ENCODE data around the gene MIB1. TPM values are rescaled to one million over a fixed set of nuclear protein-coding genes. Genes with fewer than 3 reads are reported as not detected.
"Not testable (repeated sequence)": the region's sequence is repeated elsewhere in the genome, so short reads cannot be mapped to it uniquely, and the experiment has no call there.

MIB1 gene
- total RNA-seq, 1 donor from 2014 or later = 228 TPM

GRCh38 chr18:21703241-21703820, 37.3 kb upstream of the MIB1 start:
- H3K4me1 Mint-ChIP-seq (ENCODE audit: low read depth, unreplicated experiment) = peaks cover 12% of the 10 kb centered on the region
- peak overlapping the region; percentile 90 for H3K4me3 Mint-ChIP-seq (ENCODE audit: unreplicated experiment)
- H3K27me3 Mint-ChIP-seq (ENCODE audit: unreplicated experiment) = peaks cover 7% of the 10 kb centered on the region
- peak overlapping the region; percentile 38 for H3K27ac Mint-ChIP-seq (ENCODE audit: unreplicated experiment)
- H3K36me3 Mint-ChIP-seq (ENCODE audit: unreplicated experiment) = no peaks in the 10 kb centered on the region
- no peak for TF ChIP-seq CTCF (IDR thresholded peaks at IDR 0.05; ENCODE audit: partially characterized antibody, unreplicated experiment)
- peaks cover 10% of the 10 kb centered on the region for H3K9me3 Mint-ChIP-seq (ENCODE audit: unreplicated experiment)
- no peak for DNase-seq

- peak within 1 kb of the TSS; percentile 90 for H3K4me3 Mint-ChIP-seq (ENCODE audit: unreplicated experiment)
- H3K9me3 Mint-ChIP-seq (ENCODE audit: unreplicated experiment) = peaks cover 8% of the 10 kb centered on the region
- DNase-seq = peak; percentile 92
- peaks cover 12% of the 10 kb centered on the region for H3K4me1 Mint-ChIP-seq (ENCODE audit: low read depth, unreplicated experiment)
- no peak within 1 kb of the TSS for H3K27ac Mint-ChIP-seq (ENCODE audit: unreplicated experiment)
- no peaks in the 10 kb centered on the region for H3K36me3 Mint-ChIP-seq (ENCODE audit: unreplicated experiment)
- peak; percentile 58 for TF ChIP-seq CTCF (IDR thresholded peaks at IDR 0.05; ENCODE audit: partially characterized antibody, unreplicated experiment)
- peaks cover 9% of the 10 kb centered on the region for H3K27me3 Mint-ChIP-seq (ENCODE audit: unreplicated experiment)
Measured at GRCh38 chr18:21704603-21705364, 35.8 kb upstream of the MIB1 start, which contains the start of gene ABHD3. Gene ABHD3, minus strand, starts transcription at chr18:21704774. Its CDS starts 109 bp downstream, at chr18:21704665.

GRCh38 chr18:21706386-21706865, 34.2 kb upstream of the MIB1 start:
- no peak overlapping the region for H3K4me3 Mint-ChIP-seq (ENCODE audit: unreplicated experiment)
- H3K36me3 Mint-ChIP-seq (ENCODE audit: unreplicated experiment) = no peaks in the 10 kb centered on the region
- peaks cover 8% of the 10 kb centered on the region for H3K9me3 Mint-ChIP-seq (ENCODE audit: unreplicated experiment)
- no peak overlapping the region for H3K27ac Mint-ChIP-seq (ENCODE audit: unreplicated experiment)
- peaks cover 9% of the 10 kb centered on the region for H3K27me3 Mint-ChIP-seq (ENCODE audit: unreplicated experiment)
- H3K4me1 Mint-ChIP-seq (ENCODE audit: low read depth, unreplicated experiment) = peaks cover 12% of the 10 kb centered on the region
- DNase-seq = no peak
- TF ChIP-seq CTCF (IDR thresholded peaks at IDR 0.05; ENCODE audit: partially characterized antibody, unreplicated experiment) = no peak

- not testable (repeated sequence) for H3K36me3 Mint-ChIP-seq (ENCODE audit: unreplicated experiment); H3K9me3 Mint-ChIP-seq (ENCODE audit: unreplicated experiment); H3K4me3 Mint-ChIP-seq (ENCODE audit: unreplicated experiment); H3K27me3 Mint-ChIP-seq (ENCODE audit: unreplicated experiment); DNase-seq; H3K27ac Mint-ChIP-seq (ENCODE audit: unreplicated experiment)
- H3K4me1 Mint-ChIP-seq (ENCODE audit: low read depth, unreplicated experiment) = peaks cover 12% of the 10 kb centered on the region
Measured at GRCh38 chr18:21707130-21707529, 33.5 kb upstream of the MIB1 start.

GRCh38 chr18:21714474-21714873, 26.1 kb upstream of the MIB1 start:
- Mint-ChIP-seq H3K4me3 (ENCODE audit: unreplicated experiment) (no peak overlapping the region), H3K9me3 (ENCODE audit: unreplicated experiment) (peaks cover 4% of the 10 kb centered on the region), H3K27ac (ENCODE audit: unreplicated experiment) (no peak overlapping the region), H3K36me3 (ENCODE audit: unreplicated experiment) (peaks cover 4% of the 10 kb centered on the region), H3K27me3 (ENCODE audit: unreplicated experiment) (no peaks in the 10 kb centered on the region), H3K4me1 (ENCODE audit: low read depth, unreplicated experiment) (no peaks in the 10 kb centered on the region)
- DNase-seq = no peak
- no peak for TF ChIP-seq CTCF (IDR thresholded peaks at IDR 0.05; ENCODE audit: partially characterized antibody, unreplicated experiment)
